Activated CD8-positive, alpha-beta T cell treated with anti-CD3 and anti-CD28 coated beads for 36 hours (primary cell): ENCODE results near the gene PPME1. TPM values are rescaled to one million over a fixed set of nuclear protein-coding genes. Genes with fewer than 3 reads are reported as not detected.

Experiments used
- ATAC-seq: fragments of 200-7000 bp; cut with Tn5 transposase; one replicate; pipeline ENCODE4 v1.10.0; 2021; ENCODE audit warnings: mild to moderate bottlenecking, moderate library complexity
- CTCF ChIA-PET: fragments of 350-600 bp; sonication (Branson Sonifier 250); formaldehyde crosslinking; loops from one replicate; lab custom pipeline; 2021; ENCODE audit warnings: antibody characterized with exemption; lab: Charles Lee
- POLR2A ChIA-PET: fragments of 350-600 bp; sonication (Branson Sonifier 250); formaldehyde crosslinking; loops from one replicate; lab custom pipeline; 2021; ENCODE audit warnings: antibody characterized with exemption; lab: Charles Lee
- DNase-seq: peaks from one replicate; pipeline ENCODE4 v3.0.0-alpha.2; 2020
- H3K27ac Mint-ChIP-seq: one replicate; pipeline ENCODE4 v1.8.0; 2021; ENCODE audit warnings: mild to moderate bottlenecking, mixed read lengths
- H3K27me3 Mint-ChIP-seq: one replicate; pipeline ENCODE4 v1.8.0; 2021; ENCODE audit warnings: mixed read lengths
- H3K36me3 Mint-ChIP-seq: one replicate; pipeline ENCODE4 v1.8.0; 2021; ENCODE audit warnings: low read depth, mixed read lengths
- H3K4me1 Mint-ChIP-seq: one replicate; pipeline ENCODE4 v1.8.0; 2021; ENCODE audit warnings: low read depth, mixed read lengths
- H3K4me3 Mint-ChIP-seq: one replicate; pipeline ENCODE4 v1.8.0; 2021; ENCODE audit warnings: mild to moderate bottlenecking, moderate library complexity, mixed read lengths
- H3K9me3 Mint-ChIP-seq: one replicate; pipeline ENCODE4 v1.8.0; 2021; ENCODE audit warnings: mixed read lengths
- intact Hi-C: fragments of 100-400 bp; cut with micrococcal nuclease; formaldehyde crosslinking; loops from one replicate; pipeline ENCODE4 v1.10.0; 2022
- total RNA-seq, 2 experiments: library from RNA; stranded (reverse); gene quantifications; one replicate each; pipeline ENCODE4 v1.2.3, GENCODE V29; 2021
- TF ChIP-seq, protein P1 (sequence below): fragments of 200-600 bp; IDR thresholded peaks from one replicate; pipeline ENCODE4 v1.8.0; 2022; ENCODE audit warnings: antibody characterized with exemption, mild to moderate bottlenecking

The PPME1 gene
- total RNA-seq, 2 experiments from 2014 or later, result 63.7 to 64.9 TPM

DNA sequence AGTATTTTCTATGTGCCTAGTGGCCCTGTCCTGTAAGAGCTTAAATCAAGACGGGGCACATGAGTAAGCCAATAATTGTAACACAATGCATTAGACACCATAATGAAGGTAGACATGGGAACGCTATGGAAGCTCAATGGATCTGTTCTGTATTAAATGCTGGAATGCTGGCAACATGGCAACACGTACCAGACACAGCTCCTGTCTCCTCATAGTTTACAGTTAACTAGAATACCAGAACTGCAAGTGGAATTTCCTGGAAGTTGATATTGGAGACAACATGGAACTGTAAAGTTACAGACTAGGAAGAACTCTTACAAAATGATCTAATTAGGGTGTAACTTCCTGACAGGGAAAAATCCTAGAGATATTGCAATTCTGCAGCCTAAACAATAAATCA, 127.9 kb downstream of the PPME1 start:
- peaks cover 5% of the 10 kb centered on the region for H3K4me1 Mint-ChIP-seq
- CTCF ChIA-PET, result interaction anchor here (1.4 to 4.0 kb wide), 2 partner anchors 23 to 43 kb away, joined by 4 to 14 read pairs; no protein-coding TSS in a partner anchor
- TF ChIP-seq, protein P1, sequence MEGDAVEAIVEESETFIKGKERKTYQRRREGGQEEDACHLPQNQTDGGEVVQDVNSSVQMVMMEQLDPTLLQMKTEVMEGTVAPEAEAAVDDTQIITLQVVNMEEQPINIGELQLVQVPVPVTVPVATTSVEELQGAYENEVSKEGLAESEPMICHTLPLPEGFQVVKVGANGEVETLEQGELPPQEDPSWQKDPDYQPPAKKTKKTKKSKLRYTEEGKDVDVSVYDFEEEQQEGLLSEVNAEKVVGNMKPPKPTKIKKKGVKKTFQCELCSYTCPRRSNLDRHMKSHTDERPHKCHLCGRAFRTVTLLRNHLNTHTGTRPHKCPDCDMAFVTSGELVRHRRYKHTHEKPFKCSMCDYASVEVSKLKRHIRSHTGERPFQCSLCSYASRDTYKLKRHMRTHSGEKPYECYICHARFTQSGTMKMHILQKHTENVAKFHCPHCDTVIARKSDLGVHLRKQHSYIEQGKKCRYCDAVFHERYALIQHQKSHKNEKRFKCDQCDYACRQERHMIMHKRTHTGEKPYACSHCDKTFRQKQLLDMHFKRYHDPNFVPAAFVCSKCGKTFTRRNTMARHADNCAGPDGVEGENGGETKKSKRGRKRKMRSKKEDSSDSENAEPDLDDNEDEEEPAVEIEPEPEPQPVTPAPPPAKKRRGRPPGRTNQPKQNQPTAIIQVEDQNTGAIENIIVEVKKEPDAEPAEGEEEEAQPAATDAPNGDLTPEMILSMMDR, result no peak

More for the DNA sequence above, 127.9 kb downstream of the PPME1 start:
- POLR2A ChIA-PET, result no interaction called here
- Mint-ChIP-seq H3K36me3 (no peaks in the 10 kb centered on the region), H3K27ac (no peak overlapping the region), H3K9me3 (no peaks in the 10 kb centered on the region), H3K27me3 (peaks cover 7% of the 10 kb centered on the region), H3K4me3 (no peak overlapping the region)
- intact Hi-C loops, result no loop called here
- DNase-seq, result no peak
- ATAC-seq, result no peak

Other genes starting within 250 kb of the PPME1 start
- gene DNAJB13, start 220.3 kb upstream of the PPME1 start, total RNA-seq, result under 1 TPM in 1 of 2 experiments, not detected in 1; 0.18 TPM
- 100 to 1,000 TPM; 244 to 252 TPM for gene UCP2, start 188.4 kb upstream of the PPME1 start, total RNA-seq
- 1 to 10 TPM; 1.5 to 2.2 TPM for gene UCP3, start 162.2 kb upstream of the PPME1 start, total RNA-seq
- 10 to 100 TPM; 22.5 to 25.6 TPM for gene C2CD3, start 287 bp upstream of the PPME1 start, total RNA-seq
- gene P4HA3, start 140.4 kb downstream of the PPME1 start, total RNA-seq, result not detected
- gene PGM2L1, start 227.1 kb downstream of the PPME1 start, total RNA-seq, result 1 to 10 TPM; 5.8 to 5.9 TPM